GM18498 (cell line): Measurements from ENCODE around the gene RFT1.
"Not testable (repeated sequence)": the region's sequence is repeated elsewhere in the genome, so short reads cannot be mapped to it uniquely, and the experiment has no call there.

Source experiments
- ATAC-seq: cut with Tn5 transposase; IDR thresholded peaks from one replicate; pipeline ENCODE4 v1.9.1; 2021; ENCODE audit warnings: mild to moderate bottlenecking, moderate library complexity; ENCODE audit not compliant: unreplicated experiment

The RFT1 gene

GRCh38 chr3:53163444-53164387 lies 33.5 kb upstream of the RFT1 start:
- no peak for ATAC-seq

GRCh38 chr3:53162672-53163443 lies 32.6 kb upstream of the RFT1 start:
- peak; percentile 35 for ATAC-seq

GRCh38 chr3:53161820-53162671 lies 31.8 kb upstream of the RFT1 start:
- ATAC-seq, result no peak

- ATAC-seq, result no peak
Observed at GRCh38 chr3:53161450-53161819, 31.2 kb upstream of the RFT1 start.

- ATAC-seq, result peak; percentile 60
Observed at GRCh38 chr3:53160660-53161449, 30.6 kb upstream of the RFT1 start, which contains the start of gene PRKCD. TSS of gene PRKCD (plus strand) at chr3:53161209. CDS start at chr3:53178423, 17,214 bp downstream.

GRCh38 chr3:53160061-53160659 lies 29.9 kb upstream of the RFT1 start:
- no peak for ATAC-seq

GRCh38 chr3:53159156-53160060 lies 29.2 kb upstream of the RFT1 start:
- ATAC-seq, result no peak

- ATAC-seq, result no peak
Observed at GRCh38 chr3:53158765-53159155, 28.5 kb upstream of the RFT1 start.

GRCh38 chr3:53157974-53158580 lies 27.8 kb upstream of the RFT1 start:
- no peak for ATAC-seq

GRCh38 chr3:53156368-53156834 lies 26.2 kb upstream of the RFT1 start:
- no peak for ATAC-seq

GRCh38 chr3:53155760-53156159 lies 25.5 kb upstream of the RFT1 start:
- no peak for ATAC-seq

GRCh38 chr3:53154881-53155285 lies 24.6 kb upstream of the RFT1 start:
- no peak for ATAC-seq

GRCh38 chr3:53153980-53154379 lies 23.7 kb upstream of the RFT1 start:
- ATAC-seq, result no peak

GRCh38 chr3:53153264-53153823 lies 23.1 kb upstream of the RFT1 start:
- ATAC-seq, result no peak

GRCh38 chr3:53151870-53152660 lies 21.8 kb upstream of the RFT1 start:
- ATAC-seq, result no peak

GRCh38 chr3:53151465-53151864 lies 21.2 kb upstream of the RFT1 start:
- ATAC-seq, result no peak

GRCh38 chr3:53151086-53151438 lies 20.8 kb upstream of the RFT1 start:
- not testable (repeated sequence) for ATAC-seq
